HEK293 (cell line): ENCODE results near the gene COASY.

Source experiments
- CTCF ChIA-PET: fragments of 350-600 bp; formaldehyde crosslinking; extraction: SDS; loops from one replicate; lab custom pipeline; 2021; ENCODE audit warnings: antibody characterized with exemption; lab: Yijun Ruan, JAX
- POLR2A ChIA-PET: fragments of 300-600 bp; formaldehyde crosslinking; extraction: SDS; loops from one replicate; lab custom pipeline; 2020; ENCODE audit warnings: antibody characterized with exemption, inconsistent platforms; lab: Yijun Ruan, JAX
- H3K27ac ChIP-seq: fragments of 200-500 bp; sonication (Bioruptor generic); 2 replicates; pipeline ENCODE4 v1.5.1; 2014; ENCODE audit warnings: low read depth, low read length, control low read depth, inconsistent platforms; ENCODE audit errors: extremely low read depth
- H3K36me3 ChIP-seq, 2 experiments: fragments of 200-500 bp in 1 of 2; sonication (Bioruptor generic) in 1 of 2; 1 replicate in 1 of 2; 2 replicates in 1 of 2; pipeline ENCODE4 v1.5.1; 2014 to 2017; ENCODE audit warnings: inconsistent platforms in 2 of 2, low read length in 2 of 2; ENCODE audit not compliant: control insufficient read depth in 2 of 2, insufficient read depth in 1 of 2
- H3K4me1 ChIP-seq: fragments of 200-500 bp; sonication (Bioruptor generic); 2 replicates; pipeline ENCODE4 v1.5.1; 2014; ENCODE audit warnings: mild to moderate bottlenecking, low read length, inconsistent platforms; ENCODE audit not compliant: control insufficient read depth, insufficient read depth
- H3K4me3 ChIP-seq: 2 replicates; pipeline ENCODE4 v1.5.1; 2011; ENCODE audit warnings: low read depth, mild to moderate bottlenecking, control low read depth, low read length, moderate library complexity
- H3K9me3 ChIP-seq: fragments of 200-500 bp; sonication (Bioruptor generic); 2 replicates; pipeline ENCODE4 v1.5.1; 2014; ENCODE audit warnings: low read depth, low read length, inconsistent platforms; ENCODE audit not compliant: control insufficient read depth, insufficient read depth
- BCL11A ChIP-seq: fragments of 450-650 bp; formaldehyde crosslinking; IDR thresholded peaks from 2 replicates; pipeline ENCODE4 v1.5.1; 2016; ENCODE audit warnings: low read depth, missing biosample characterization, missing genetic modification characterization
- GLI4 ChIP-seq: fragments of 450-650 bp; formaldehyde crosslinking; IDR thresholded peaks from 2 replicates; pipeline ENCODE4 v1.5.1; 2016; ENCODE audit warnings: missing biosample characterization, missing genetic modification characterization
- IKZF3 ChIP-seq: fragments of 450-650 bp; IDR thresholded peaks from 2 replicates; pipeline ENCODE4 v1.5.0; 2018; ENCODE audit warnings: missing biosample characterization, mild to moderate bottlenecking, missing genetic modification characterization, moderate library complexity
- INSM2 ChIP-seq: fragments of 450-650 bp; formaldehyde crosslinking; IDR thresholded peaks from 2 replicates; pipeline ENCODE4 v1.5.1; 2016; ENCODE audit warnings: missing biosample characterization, missing genetic modification characterization
- KLF10 ChIP-seq: fragments of 450-650 bp; IDR thresholded peaks from 2 replicates; pipeline ENCODE4 v1.5.1; 2018; ENCODE audit warnings: missing biosample characterization, mild to moderate bottlenecking, missing genetic modification characterization
- KLF8 ChIP-seq: fragments of 450-650 bp; formaldehyde crosslinking; IDR thresholded peaks from 2 replicates; pipeline ENCODE4 v1.5.1; 2016; ENCODE audit warnings: missing biosample characterization, missing genetic modification characterization
- OVOL3 ChIP-seq: fragments of 450-650 bp; formaldehyde crosslinking; IDR thresholded peaks from 2 replicates; pipeline ENCODE4 v1.5.1; 2016; ENCODE audit warnings: missing biosample characterization, missing genetic modification characterization
- PATZ1 ChIP-seq: fragments of 450-650 bp; formaldehyde crosslinking; IDR thresholded peaks from 2 replicates; pipeline ENCODE4 v1.5.1; 2016; ENCODE audit warnings: missing biosample characterization, missing genetic modification characterization
- PRDM10 ChIP-seq: fragments of 450-650 bp; formaldehyde crosslinking; IDR thresholded peaks from 2 replicates; pipeline ENCODE4 v1.5.1; 2016; ENCODE audit warnings: missing biosample characterization, missing genetic modification characterization
- TRIM28 ChIP-seq: IDR thresholded peaks from 2 replicates; pipeline ENCODE4 v1.6.1; 2011; ENCODE audit warnings: low read length, control low read depth, borderline replicate concordance
- ZBTB21 ChIP-seq: fragments of 450-650 bp; formaldehyde crosslinking; IDR thresholded peaks from 2 replicates; pipeline ENCODE4 v1.5.1; 2017; ENCODE audit warnings: missing biosample characterization, missing genetic modification characterization
- ZNF148 ChIP-seq: fragments of 450-650 bp; formaldehyde crosslinking; IDR thresholded peaks from 2 replicates; pipeline ENCODE4 v1.5.0; 2017; ENCODE audit warnings: missing biosample characterization, missing genetic modification characterization, borderline replicate concordance
- ZNF19 ChIP-seq: fragments of 450-650 bp; formaldehyde crosslinking; IDR thresholded peaks from 2 replicates; pipeline ENCODE4; 2016; ENCODE audit warnings: missing biosample characterization, missing genetic modification characterization, low read depth
- ZNF24 ChIP-seq: fragments of 450-650 bp; formaldehyde crosslinking; IDR thresholded peaks from 2 replicates; pipeline ENCODE4 v1.5.1; 2016; ENCODE audit warnings: missing biosample characterization, missing genetic modification characterization
- ZNF324 ChIP-seq: fragments of 450-650 bp; formaldehyde crosslinking; IDR thresholded peaks from 2 replicates; pipeline ENCODE4 v1.5.1; 2016; ENCODE audit warnings: missing biosample characterization, missing genetic modification characterization
- ZNF335 ChIP-seq: fragments of 450-650 bp; formaldehyde crosslinking; conservative IDR thresholded peaks from 2 replicates; pipeline ENCODE4 v1.5.1; 2016; ENCODE audit warnings: missing biosample characterization, missing genetic modification characterization
- ZNF354C ChIP-seq: fragments of 450-650 bp; formaldehyde crosslinking; IDR thresholded peaks from 2 replicates; pipeline ENCODE4 v1.5.1; 2016; ENCODE audit warnings: missing biosample characterization, missing genetic modification characterization, low read depth, borderline replicate concordance
- ZNF362 ChIP-seq: fragments of 450-650 bp; formaldehyde crosslinking; IDR thresholded peaks from 2 replicates; pipeline ENCODE4 v1.5.1; 2016; ENCODE audit warnings: missing biosample characterization, missing genetic modification characterization
- ZNF530 ChIP-seq: fragments of 450-650 bp; formaldehyde crosslinking; IDR thresholded peaks from 2 replicates; pipeline ENCODE4 v1.5.1; 2016; ENCODE audit warnings: low read depth, missing biosample characterization, missing genetic modification characterization
- ZNF549 ChIP-seq: fragments of 450-650 bp; IDR thresholded peaks from 2 replicates; pipeline ENCODE4 v1.5.1; 2018; ENCODE audit warnings: missing biosample characterization, missing genetic modification characterization, mild to moderate bottlenecking, inconsistent platforms, moderate library complexity
- ZNF571 ChIP-seq: fragments of 450-650 bp; formaldehyde crosslinking; IDR thresholded peaks from 2 replicates; pipeline ENCODE4 v1.5.0; 2017; ENCODE audit warnings: missing biosample characterization, missing genetic modification characterization
- ZNF621 ChIP-seq: fragments of 450-650 bp; formaldehyde crosslinking; IDR thresholded peaks from 2 replicates; pipeline ENCODE4 v1.5.1; 2017; ENCODE audit warnings: missing biosample characterization, missing genetic modification characterization
- ZNF639 ChIP-seq: fragments of 450-650 bp; formaldehyde crosslinking; IDR thresholded peaks from 2 replicates; pipeline ENCODE4 v1.5.1; 2016; ENCODE audit warnings: missing biosample characterization, missing genetic modification characterization
- ZNF777 ChIP-seq: fragments of 450-650 bp; formaldehyde crosslinking; IDR thresholded peaks from 2 replicates; pipeline ENCODE4 v1.5.1; 2017; ENCODE audit warnings: missing biosample characterization, missing genetic modification characterization, borderline replicate concordance
- ZNF791 ChIP-seq: fragments of 450-650 bp; formaldehyde crosslinking; IDR thresholded peaks from 2 replicates; pipeline ENCODE4 v1.5.1; 2016; ENCODE audit warnings: missing biosample characterization, missing genetic modification characterization
- ZXDB ChIP-seq: fragments of 450-650 bp; formaldehyde crosslinking; IDR thresholded peaks from 2 replicates; pipeline ENCODE4 v1.5.1; 2016; ENCODE audit warnings: missing biosample characterization, missing genetic modification characterization

Gene COASY

GRCh38 chr17:42561897-42562387, at the start of gene COASY:
Gene COASY (plus strand): TSS chr17:42562148. CDS start chr17:42562623, 475 bp downstream.
- Histone ChIP-seq H3K4me1 (peaks cover 10% of the 10 kb centered on the region; the same call in 1 of the 2 replicates), H3K36me3 (peaks cover 0 to 38% of the 10 kb centered on the region in 2 experiments; a peak in 2 of 3 replicates), H3K27ac (peak within 1 kb of the TSS; percentile 87), H3K9me3 (no peaks in the 10 kb centered on the region), H3K4me3 (peak within 1 kb of the TSS; percentile 89)
- ChIA-PET POLR2A (no interaction called here), CTCF (interaction anchor here (0.6 to 1.7 kb wide), 2 partner anchors 13 to 19 kb away, joined by 3 to 4 read pairs; no protein-coding TSS in a partner anchor)
- TF ChIP-seq ZNF530 (tag by site-specific recombination) (no peak), ZNF549 (tag by site-specific recombination) (no peak), ZXDB (tag by site-specific recombination) (peak; percentile 85), ZNF335 (tag by site-specific recombination) (peak; percentile 62), KLF10 (tag by site-specific recombination) (peak; percentile 62; the same call in 1 of the 2 replicates), TRIM28 (0 out of 2 replicates have a peak, but pooled peaks have one; percentile 74), ZNF621 (tag by site-specific recombination) (no peak), PRDM10 (tag by site-specific recombination) (peak; percentile 62), IKZF3 (peak; percentile 98), ZNF19 (tag by site-specific recombination) (no peak), ZNF571 (tag by site-specific recombination) (no peak), ZNF777 (no peak; the same call in 1 of the 2 replicates), INSM2 (peak; percentile 75), GLI4 (tag by site-specific recombination) (0 out of 2 replicates have a peak, but pooled peaks have one; percentile 7), ZNF148 (tag by site-specific recombination) (no peak), ZNF24 (peak; percentile 16; the same call in 1 of the 2 replicates), ZNF324 (peak; percentile 68; the same call in 1 of the 2 replicates), ZNF354C (tag by site-specific recombination) (no peak), ZNF362 (tag by site-specific recombination) (no peak), ZNF639 (peak; percentile 78), PATZ1 (peak; percentile 48; the same call in 1 of the 2 replicates), BCL11A (tag by site-specific recombination) (no peak), KLF8 (tag by site-specific recombination) (peak; percentile 92), OVOL3 (tag by site-specific recombination) (peak; percentile 85; the same call in 1 of the 2 replicates), ZNF791 (tag by site-specific recombination) (no peak), ZBTB21 (peak; percentile 78)
